ENCODE results near the gene UBE2O.
A peak's percentile ranks its signal among the peaks of the same experiment; 100 is the strongest.

UBE2O gene

GRCh38 chr17:76452660-76453430, at the start of gene UBE2O:
Gene UBE2O (minus strand): TSS chr17:76453152. CDS start chr17:76453141, 11 bp downstream.
- TF ChIP-seq ZNF274 (IDR thresholded peaks at IDR 0.05; ENCODE audit: low read depth, low read length): no peak
- H3K4me3 ChIP-seq (ENCODE audit: low read length): peak within 1 kb of the TSS; percentile 81

- peak overlapping the region; percentile 14; the same call in 1 of the 2 replicates for H3K4me3 ChIP-seq (ENCODE audit: low read length)
- TF ChIP-seq ZNF274 (IDR thresholded peaks at IDR 0.05; ENCODE audit: low read depth, low read length): no peak
These were observed 48.9 kb upstream of the UBE2O start for GRCh38 chr17:76501827-76502307.

- H3K4me3 ChIP-seq (ENCODE audit: low read length): peak within 1 kb of the TSS; percentile 70
- TF ChIP-seq ZNF274 (IDR thresholded peaks at IDR 0.05; ENCODE audit: low read depth, low read length): no peak
These were observed 48.3 kb upstream of the UBE2O start, which contains the start of gene RHBDF2 for GRCh38 chr17:76501018-76501826. Gene RHBDF2 (minus strand): TSS chr17:76501423. CDS start chr17:76481524, 19,899 bp downstream.

GRCh38 chr17:76500747-76501017, 47.7 kb upstream of the UBE2O start:
- TF ChIP-seq ZNF274 (IDR thresholded peaks at IDR 0.05; ENCODE audit: low read depth, low read length): no peak
- peak overlapping the region; percentile 70 for H3K4me3 ChIP-seq (ENCODE audit: low read length)

GRCh38 chr17:76500074-76500746, 47.3 kb upstream of the UBE2O start:
- TF ChIP-seq ZNF274 (IDR thresholded peaks at IDR 0.05; ENCODE audit: low read depth, low read length): no peak
- H3K4me3 ChIP-seq (ENCODE audit: low read length): peak overlapping the region; percentile 70

GRCh38 chr17:76499267-76499667, 46.3 kb upstream of the UBE2O start:
- H3K4me3 ChIP-seq (ENCODE audit: low read length): peak overlapping the region; percentile 70; the same call in 1 of the 2 replicates
- no peak for TF ChIP-seq ZNF274 (IDR thresholded peaks at IDR 0.05; ENCODE audit: low read depth, low read length)

- TF ChIP-seq ZNF274 (IDR thresholded peaks at IDR 0.05; ENCODE audit: low read depth, low read length): no peak
- peak overlapping the region; percentile 70; the same call in 1 of the 2 replicates for H3K4me3 ChIP-seq (ENCODE audit: low read length)
These were observed 45.9 kb upstream of the UBE2O start for GRCh38 chr17:76498876-76499251.

GRCh38 chr17:76497979-76498875, 45.3 kb upstream of the UBE2O start:
- no peak for TF ChIP-seq ZNF274 (IDR thresholded peaks at IDR 0.05; ENCODE audit: low read depth, low read length)
- peak overlapping the region; percentile 70; the same call in 1 of the 2 replicates for H3K4me3 ChIP-seq (ENCODE audit: low read length)

GRCh38 chr17:76497699-76497978, 44.7 kb upstream of the UBE2O start:
- no peak overlapping the region for H3K4me3 ChIP-seq (ENCODE audit: low read length)
- no peak for TF ChIP-seq ZNF274 (IDR thresholded peaks at IDR 0.05; ENCODE audit: low read depth, low read length)

GRCh38 chr17:76496464-76496863, 43.5 kb upstream of the UBE2O start:
- no peak overlapping the region for H3K4me3 ChIP-seq (ENCODE audit: low read length)
- no peak for TF ChIP-seq ZNF274 (IDR thresholded peaks at IDR 0.05; ENCODE audit: low read depth, low read length)

- no peak for TF ChIP-seq ZNF274 (IDR thresholded peaks at IDR 0.05; ENCODE audit: low read depth, low read length)
- H3K4me3 ChIP-seq (ENCODE audit: low read length): no peak overlapping the region
These were observed 42.9 kb upstream of the UBE2O start for GRCh38 chr17:76495663-76496400.

GRCh38 chr17:76493505-76494167, 40.7 kb upstream of the UBE2O start:
- peak overlapping the region; percentile 1; the same call in 1 of the 2 replicates for H3K4me3 ChIP-seq (ENCODE audit: low read length)
- no peak for TF ChIP-seq ZNF274 (IDR thresholded peaks at IDR 0.05; ENCODE audit: low read depth, low read length)
